Measurements from ENCODE around the gene PCBP1. TPM values are rescaled to one million over a fixed set of nuclear protein-coding genes. Genes with fewer than 3 reads are reported as not detected.

Gene PCBP1
- total RNA-seq, result 100 to 1,000 TPM; 417 to 450 TPM

- intact Hi-C loops (cut with DNase I, micrococcal nuclease), result loop anchor here (1.0 to 10.0 kb wide), 15 partner anchors 18 to 1835 kb away; partner anchors contain the start of genes AAK1 (in 2 of the 2), SNRPG (in 2 of the 2), TIA1 (in 2 of the 2) and GMCL1 (in 1 of the 2)
- DNase-seq (peak; percentile 98), ATAC-seq (peak; percentile 37)
- no peaks in the 10 kb centered on the region for H3K9me3 Mint-ChIP-seq (ENCODE audit: low read depth)
- peak within 1 kb of the TSS; percentile 100 for H3K4me3 Mint-ChIP-seq
- peaks cover 52% of the 10 kb centered on the region for H3K4me1 Mint-ChIP-seq
- ChIA-PET CTCF (interaction anchor here (1.1 to 4.0 kb wide), 2 partner anchors 46 to 56 kb away, joined by 3 to 26 read pairs; no protein-coding TSS in a partner anchor), POLR2A (interaction anchor here (0.6 to 4.2 kb wide), 11 partner anchors 12 to 172 kb away, joined by 3 to 32 read pairs (median 6); partner anchors contain the start of gene MXD1)
- peaks cover 60% of the 10 kb centered on the region for H3K36me3 Mint-ChIP-seq (ENCODE audit: low read depth)
- peak within 1 kb of the TSS; percentile 100 for H3K27ac Mint-ChIP-seq
- H3K27me3 Mint-ChIP-seq, result no peaks in the 10 kb centered on the region
Measured at GRCh38 chr2:70086838-70087701, at the start of gene PCBP1. Gene PCBP1, plus strand, starts transcription at chr2:70087477. Its CDS starts 267 bp downstream, at chr2:70087744.

GRCh38 chr2:70039366-70039765 is 47.9 kb upstream of the PCBP1 start:
- intact Hi-C loops (cut with DNase I, micrococcal nuclease), result no loop called here
- Mint-ChIP-seq H3K36me3 (ENCODE audit: low read depth) (peaks cover 3% of the 10 kb centered on the region), H3K27ac (no peak overlapping the region), H3K27me3 (no peaks in the 10 kb centered on the region), H3K4me3 (no peak overlapping the region), H3K9me3 (ENCODE audit: low read depth) (no peaks in the 10 kb centered on the region), H3K4me1 (peaks cover 23% of the 10 kb centered on the region)
- POLR2A ChIA-PET, result interaction anchor here (0.6 to 0.7 kb wide), 2 partner anchors 16 to 42 kb away, joined by 5 to 8 read pairs; no protein-coding TSS in a partner anchor
- CTCF ChIA-PET, result interaction anchor here (0.5 to 1.1 kb wide), 5 partner anchors 18 to 711 kb away, joined by 3 to 4 read pairs (median 4); no protein-coding TSS in a partner anchor
- ATAC-seq (no peak), DNase-seq (no peak)

GRCh38 chr2:70041663-70042062 is 45.6 kb upstream of the PCBP1 start:
- peaks cover 6% of the 10 kb centered on the region for H3K36me3 Mint-ChIP-seq (ENCODE audit: low read depth)
- no peak overlapping the region for H3K4me3 Mint-ChIP-seq
- intact Hi-C loops (cut with DNase I, micrococcal nuclease), result no loop called here
- no peak overlapping the region for H3K27ac Mint-ChIP-seq
- H3K27me3 Mint-ChIP-seq, result no peaks in the 10 kb centered on the region
- no peaks in the 10 kb centered on the region for H3K9me3 Mint-ChIP-seq (ENCODE audit: low read depth)
- no peak for DNase-seq
- ChIA-PET CTCF (interaction anchor here (0.7 to 2.2 kb wide), 3 partner anchors 10 to 127 kb away, joined by 3 to 7 read pairs (median 3); partner anchors contain the start of gene MXD1), POLR2A (no interaction called here)
- no peak for ATAC-seq
- peaks cover 16% of the 10 kb centered on the region for H3K4me1 Mint-ChIP-seq

- ATAC-seq, result no peak
- DNase-seq, result no peak
- Mint-ChIP-seq H3K9me3 (ENCODE audit: low read depth) (no peaks in the 10 kb centered on the region), H3K4me3 (no peak overlapping the region), H3K27me3 (no peaks in the 10 kb centered on the region), H3K36me3 (ENCODE audit: low read depth) (peaks cover 6% of the 10 kb centered on the region), H3K27ac (peak overlapping the region; percentile 26), H3K4me1 (peaks cover 16% of the 10 kb centered on the region)
- ChIA-PET CTCF (interaction anchor here (0.7 to 2.2 kb wide), 4 partner anchors 11 to 128 kb away, joined by 3 to 7 read pairs (median 4); partner anchors contain the start of gene MXD1), POLR2A (no interaction called here)
- intact Hi-C loops (cut with DNase I, micrococcal nuclease), result no loop called here
Measured at GRCh38 chr2:70042246-70042645, 45.0 kb upstream of the PCBP1 start.

GRCh38 chr2:70043252-70043875 is 43.9 kb upstream of the PCBP1 start:
- POLR2A ChIA-PET, result interaction anchor here (1.4 kb wide), 1 partner anchor 129 kb away, joined by 3 read pairs; the partner anchor contains the start of gene MXD1
- Mint-ChIP-seq H3K4me3 (no peak overlapping the region), H3K36me3 (ENCODE audit: low read depth) (peaks cover 9% of the 10 kb centered on the region), H3K4me1 (peaks cover 16% of the 10 kb centered on the region), H3K27me3 (no peaks in the 10 kb centered on the region), H3K9me3 (ENCODE audit: low read depth) (no peaks in the 10 kb centered on the region), H3K27ac (peak overlapping the region; percentile 61)
- intact Hi-C loops (cut with DNase I, micrococcal nuclease), result no loop called here
- DNase-seq (peak; percentile 58), ATAC-seq (peak; percentile 61)
- CTCF ChIA-PET, result interaction anchor here (0.6 to 2.2 kb wide), 10 partner anchors 8 to 197 kb away, joined by 3 to 7 read pairs (median 4); partner anchors contain the start of genes MXD1 and SNRNP27

- intact Hi-C loops (cut with DNase I, micrococcal nuclease), result no loop called here
- Mint-ChIP-seq H3K27ac (peak overlapping the region; percentile 61), H3K27me3 (no peaks in the 10 kb centered on the region), H3K4me1 (peaks cover 20% of the 10 kb centered on the region), H3K36me3 (ENCODE audit: low read depth) (peaks cover 11% of the 10 kb centered on the region), H3K4me3 (no peak overlapping the region), H3K9me3 (ENCODE audit: low read depth) (no peaks in the 10 kb centered on the region)
- ChIA-PET POLR2A (interaction anchor here (0.7 kb wide), 1 partner anchor 12 kb away, joined by 3 read pairs; no protein-coding TSS in a partner anchor), CTCF (interaction anchor here (0.9 to 1.1 kb wide), 3 partner anchors 91 to 151 kb away, joined by 3 to 4 read pairs (median 3); partner anchors contain the start of gene SNRNP27)
- no peak for DNase-seq
- no peak for ATAC-seq
Measured at GRCh38 chr2:70044290-70045040, 42.8 kb upstream of the PCBP1 start.

GRCh38 chr2:70045405-70045804 is 41.9 kb upstream of the PCBP1 start:
- POLR2A ChIA-PET, result interaction anchor here (0.7 kb wide), 1 partner anchor 89 kb away, joined by 3 read pairs; no protein-coding TSS in a partner anchor
- CTCF ChIA-PET, result interaction anchor here (0.9 kb wide), 1 partner anchor 90 kb away, joined by 3 read pairs; no protein-coding TSS in a partner anchor
- peaks cover 20% of the 10 kb centered on the region for H3K4me1 Mint-ChIP-seq
- H3K4me3 Mint-ChIP-seq, result no peak overlapping the region
- intact Hi-C loops (cut with DNase I, micrococcal nuclease), result no loop called here
- no peak for DNase-seq
- no peak for ATAC-seq
- peaks cover 13% of the 10 kb centered on the region for H3K36me3 Mint-ChIP-seq (ENCODE audit: low read depth)
- no peaks in the 10 kb centered on the region for H3K9me3 Mint-ChIP-seq (ENCODE audit: low read depth)
- H3K27ac Mint-ChIP-seq, result no peak overlapping the region
- H3K27me3 Mint-ChIP-seq, result no peaks in the 10 kb centered on the region

- H3K9me3 Mint-ChIP-seq (ENCODE audit: low read depth), result no peaks in the 10 kb centered on the region
- H3K27ac Mint-ChIP-seq, result no peak overlapping the region
- ChIA-PET POLR2A (interaction anchor here (0.7 kb wide), 1 partner anchor 88 kb away, joined by 3 read pairs; no protein-coding TSS in a partner anchor), CTCF (interaction anchor here (0.6 kb wide), 1 partner anchor 15 kb away, joined by 3 read pairs; no protein-coding TSS in a partner anchor)
- H3K4me3 Mint-ChIP-seq, result no peak overlapping the region
- DNase-seq, result no peak
- intact Hi-C loops (cut with DNase I, micrococcal nuclease), result loop anchor here in 1 of 2 experiments (2.0 kb wide), 1 partner anchor 39 kb away; no protein-coding TSS in a partner anchor
- peaks cover 20% of the 10 kb centered on the region for H3K4me1 Mint-ChIP-seq
- ATAC-seq, result no peak
- H3K36me3 Mint-ChIP-seq (ENCODE audit: low read depth), result peaks cover 13% of the 10 kb centered on the region
- H3K27me3 Mint-ChIP-seq, result no peaks in the 10 kb centered on the region
Measured at GRCh38 chr2:70045932-70046331, 41.3 kb upstream of the PCBP1 start.

GRCh38 chr2:70046534-70046933 is 40.7 kb upstream of the PCBP1 start:
- Mint-ChIP-seq H3K27ac (no peak overlapping the region), H3K27me3 (no peaks in the 10 kb centered on the region), H3K4me1 (peaks cover 20% of the 10 kb centered on the region), H3K4me3 (no peak overlapping the region), H3K36me3 (ENCODE audit: low read depth) (peaks cover 16% of the 10 kb centered on the region), H3K9me3 (ENCODE audit: low read depth) (no peaks in the 10 kb centered on the region)
- ChIA-PET POLR2A (no interaction called here), CTCF (no interaction called here)
- intact Hi-C loops (cut with DNase I, micrococcal nuclease), result loop anchor here in 1 of 2 experiments (2.0 kb wide), 1 partner anchor 40 kb away; no protein-coding TSS in a partner anchor
- DNase-seq (no peak), ATAC-seq (no peak)

- DNase-seq (no peak), ATAC-seq (no peak)
- no peaks in the 10 kb centered on the region for H3K9me3 Mint-ChIP-seq (ENCODE audit: low read depth)
- no peak overlapping the region for H3K4me3 Mint-ChIP-seq
- ChIA-PET POLR2A (no interaction called here), CTCF (no interaction called here)
- no peaks in the 10 kb centered on the region for H3K27me3 Mint-ChIP-seq
- H3K27ac Mint-ChIP-seq, result no peak overlapping the region
- intact Hi-C loops (cut with DNase I, micrococcal nuclease), result loop anchor here in 1 of 2 experiments (2.0 kb wide), 1 partner anchor 41 kb away; no protein-coding TSS in a partner anchor
- H3K36me3 Mint-ChIP-seq (ENCODE audit: low read depth), result peaks cover 16% of the 10 kb centered on the region
- H3K4me1 Mint-ChIP-seq, result peaks cover 20% of the 10 kb centered on the region
Measured at GRCh38 chr2:70047451-70047850, 39.8 kb upstream of the PCBP1 start.

All from activated CD4-positive, alpha-beta T cell treated with anti-CD3 and anti-CD28 coated beads for 36 hours (primary cell).